HepG2 (cell line): ENCODE measurements around the gene TGM5. TPM values are rescaled to one million over a fixed set of nuclear protein-coding genes. Genes with fewer than 3 reads are reported as not detected.

Experiments used
- ATAC-seq: fragments of 200-7000 bp; cut with Tn5 transposase; 3 replicates; pipeline ENCODE4 v1.9.1; 2020; ENCODE audit warnings: mild to moderate bottlenecking, moderate library complexity
- BruUV-seq: library from RNA; stranded (reverse); fragments of 400-500 nt; replicated peaks from 2 replicates; lab custom pipeline; 2021; lab: Mats Ljungman, UMichigan
- CTCF ChIA-PET: fragments of 300-600 bp; formaldehyde crosslinking; extraction: SDS; loops from one replicate; lab custom pipeline; 2021; ENCODE audit warnings: low total read pairs, inconsistent platforms, low intra/inter-chr PET ratio; lab: Yijun Ruan, JAX
- POLR2A ChIA-PET: fragments of 350-600 bp; sonication (Branson Sonifier 250); formaldehyde crosslinking; loops from one replicate; lab custom pipeline; 2020; ENCODE audit warnings: antibody characterized with exemption, inconsistent platforms; lab: Yijun Ruan, JAX
- DNase-seq: peaks from one replicate; pipeline ENCODE4 v3.0.0-alpha.2; 2015; ENCODE audit warnings: low spot score
- FAIRE-seq: peaks from 3 replicates; lab custom pipeline; 2011; peaks lifted over from hg19 to GRCh38; lab: Jason Lieb, UNC
- H2AFZ ChIP-seq: one replicate; pipeline ENCODE4 v1.6.1; 2011; ENCODE audit warnings: low read length, inconsistent platforms
- H3K27ac ChIP-seq: fragments of 300-600 bp; 3 replicates; pipeline ENCODE4 v1.8.0; 2011; ENCODE audit warnings: mixed run types, mild to moderate bottlenecking, mixed read lengths, low read length, inconsistent platforms; ENCODE audit not compliant: insufficient read depth; ENCODE audit errors: extremely low read length
- H3K27me3 ChIP-seq, 2 experiments: fragments of 200-600 bp in 1 of 2; 2 replicates in 1 of 2; 3 replicates in 1 of 2; pipeline versions ENCODE4 v1.6.0 to v1.8.0; 2011; ENCODE audit warnings: low read length in 2 of 2, mild to moderate bottlenecking in 2 of 2, moderate library complexity in 2 of 2, inconsistent platforms in 1 of 2; ENCODE audit not compliant: insufficient read depth in 2 of 2, control insufficient read depth in 1 of 2
- H3K36me3 ChIP-seq, 2 experiments: fragments of 200-600 bp in 1 of 2; replicated peaks in 1 of 2; 2 replicates in 1 of 2; 3 replicates in 1 of 2; pipeline versions ENCODE4 v1.5.1 to v1.8.0; 2011; ENCODE audit warnings: low read length in 2 of 2, inconsistent platforms in 1 of 2; ENCODE audit not compliant: insufficient read depth in 2 of 2, control insufficient read depth in 1 of 2
- H3K4me1 ChIP-seq: 2 replicates; pipeline ENCODE4 v1.5.1; 2012; ENCODE audit warnings: low read length, inconsistent platforms; ENCODE audit not compliant: insufficient read depth
- H3K4me2 ChIP-seq: 2 replicates; pipeline ENCODE4 v1.6.0; 2011; ENCODE audit warnings: low read depth, low read length, inconsistent platforms
- H3K4me3 ChIP-seq, 3 experiments: fragments of 200-600 bp in 1 of 3; sonication (generic), shearing (Covaris generic) in 1 of 3; replicated peaks in 1 of 3; 2 replicates each; pipeline ENCODE4 v1.5.1; 2011 to 2016; ENCODE audit warnings: low read length in 3 of 3, inconsistent platforms in 2 of 3, low read depth in 2 of 3, mild to moderate bottlenecking in 2 of 3, control low read depth in 1 of 3, mixed read lengths in 1 of 3; ENCODE audit not compliant: insufficient read depth in 1 of 3
- H3K79me2 ChIP-seq: one replicate; pipeline ENCODE4 v1.6.1; 2011; ENCODE audit warnings: low read length, inconsistent platforms; ENCODE audit not compliant: insufficient read depth
- H3K9ac ChIP-seq: 2 replicates; pipeline ENCODE4 v1.6.0; 2011; ENCODE audit warnings: mild to moderate bottlenecking, low read depth, low read length, inconsistent platforms; ENCODE audit not compliant: insufficient read depth
- H3K9me3 ChIP-seq: 2 replicates; pipeline ENCODE4 v1.5.1; 2012; ENCODE audit warnings: mild to moderate bottlenecking, low read length
- H4K20me1 ChIP-seq: 2 replicates; pipeline ENCODE4 v1.6.0; 2011; ENCODE audit warnings: inconsistent platforms, mild to moderate bottlenecking, low read length, moderate library complexity; ENCODE audit not compliant: insufficient read depth
- AKNA ChIP-seq: sonication (generic); formaldehyde crosslinking; IDR thresholded peaks from 2 replicates; pipeline ENCODE4 v1.4.0; 2020; ENCODE audit warnings: missing genetic modification reagents, borderline replicate concordance
- ZNF629 ChIP-seq: sonication (generic); formaldehyde crosslinking; conservative IDR thresholded peaks from 2 replicates; pipeline ENCODE4 v1.5.0; 2020; ENCODE audit warnings: missing genetic modification reagents
- WGBS: methylation state at CpG from one replicate; pipeline ENCODE4 v1.1.6; 2017; ENCODE audit warnings: low lambda C conversion rate; 5-methylcytosine and 5-hydroxymethylcytosine counted together
- in situ Hi-C: cut with HindIII; loops from 2 replicates; pipeline ENCODE4 v1.10.0; 2017; ENCODE audit warnings: low pct_unique_long_range_greater_than_20kb; ENCODE audit not compliant: extremely low pct_ligation_motif_present
- intact Hi-C: fragments of 100-400 bp; cut with micrococcal nuclease; formaldehyde crosslinking; loops from one replicate; pipeline ENCODE4 v1.10.0; 2022; ENCODE audit not compliant: unreplicated experiment
- polyA plus RNA-seq, 8 experiments: library from polyadenylated mRNA; depleted of rRNA in 3 of 8; stranded (reverse) in 7 of 8; unstranded in 1 of 8; fragments of >200 nt; fragmentation: Illumina TruSeq in 4 of 8; extraction: Trizol in 4 of 8; gene quantifications; 2 replicates each; pipeline versions ENCODE4 v1.2.1 to v1.2.3, GENCODE V29; 2011 to 2016; ENCODE audit warnings: low read depth in 4 of 8, missing spikeins in 1 of 8, mixed read lengths in 1 of 8; ENCODE audit not compliant: insufficient read depth in 1 of 8
- total RNA-seq, 5 experiments: library from RNA; depleted of rRNA; stranded (reverse); fragments of >200 nt; fragmentation: Illumina TruSeq; extraction: Trizol; gene quantifications; 2 replicates each; pipeline ENCODE4 v1.2.3, GENCODE V29; 2016; ENCODE audit warnings: low read depth in 1 of 5
- TF ChIP-seq, protein P1 (sequence below): sonication (generic); formaldehyde crosslinking; IDR thresholded peaks from 2 replicates; pipeline ENCODE4 v1.5.0; 2020; ENCODE audit warnings: mild to moderate bottlenecking, missing genetic modification reagents

TGM5 gene
- total and polyA plus RNA-seq, 2 of the 13 experiments (the other 11 are each of a cell fraction or from before 2014, with no cell fraction given), result 0.18 to 0.65 TPM

DNA sequence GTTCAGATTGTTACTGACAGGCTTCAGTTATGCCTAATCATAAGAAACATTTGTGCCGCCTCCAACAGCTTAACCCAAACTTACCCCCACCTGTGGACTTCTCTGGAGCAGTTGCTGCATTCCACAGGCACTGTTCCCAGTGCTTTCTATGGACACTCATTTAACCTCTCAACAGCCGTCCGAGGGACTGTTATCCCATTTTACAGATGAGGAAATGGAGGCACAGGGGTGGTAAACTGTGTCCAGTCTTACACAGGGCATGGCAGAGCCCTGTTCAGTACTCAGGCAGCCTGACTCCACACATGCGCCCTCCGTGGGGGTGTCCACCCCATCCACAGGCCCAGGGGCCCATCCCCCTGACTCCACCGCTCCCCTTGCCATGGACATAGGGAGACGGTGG is 14.3 kb upstream of the TGM5 start:
- H4K20me1 ChIP-seq, result no peaks in the 10 kb centered on the region
- H3K9me3 ChIP-seq, result no peaks in the 10 kb centered on the region
- TF ChIP-seq AKNA (CRISPR knock-in tag) (no peak), ZNF629 (CRISPR knock-in tag) (peak; percentile 56; the same call in 1 of the 2 replicates)
- TF ChIP-seq, protein P1, sequence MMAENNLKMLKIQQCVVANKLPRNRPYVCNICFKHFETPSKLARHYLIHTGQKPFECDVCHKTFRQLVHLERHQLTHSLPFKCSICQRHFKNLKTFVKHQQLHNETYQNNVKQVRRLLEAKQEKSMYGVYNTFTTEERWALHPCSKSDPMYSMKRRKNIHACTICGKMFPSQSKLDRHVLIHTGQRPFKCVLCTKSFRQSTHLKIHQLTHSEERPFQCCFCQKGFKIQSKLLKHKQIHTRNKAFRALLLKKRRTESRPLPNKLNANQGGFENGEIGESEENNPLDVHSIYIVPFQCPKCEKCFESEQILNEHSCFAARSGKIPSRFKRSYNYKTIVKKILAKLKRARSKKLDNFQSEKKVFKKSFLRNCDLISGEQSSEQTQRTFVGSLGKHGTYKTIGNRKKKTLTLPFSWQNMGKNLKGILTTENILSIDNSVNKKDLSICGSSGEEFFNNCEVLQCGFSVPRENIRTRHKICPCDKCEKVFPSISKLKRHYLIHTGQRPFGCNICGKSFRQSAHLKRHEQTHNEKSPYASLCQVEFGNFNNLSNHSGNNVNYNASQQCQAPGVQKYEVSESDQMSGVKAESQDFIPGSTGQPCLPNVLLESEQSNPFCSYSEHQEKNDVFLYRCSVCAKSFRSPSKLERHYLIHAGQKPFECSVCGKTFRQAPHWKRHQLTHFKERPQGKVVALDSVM, result no peak
- TF ChIP-seq, all 625 proteins: peak for 1
- no peak overlapping the region for H3K27ac ChIP-seq
- ATAC-seq, result no peak
- in situ Hi-C loops, result loop anchor here (10.0 kb wide), 1 partner anchor 46 kb away; no protein-coding TSS in a partner anchor
- no peak for FAIRE-seq
- H3K4me1 ChIP-seq, result peaks cover 12% of the 10 kb centered on the region
- H3K4me2 ChIP-seq, result no peak overlapping the region
- peaks cover 4 to 58% of the 10 kb centered on the region in 2 experiments; a peak in 4 of 5 replicates for H3K27me3 ChIP-seq
- H3K4me3 ChIP-seq, result no peak overlapping the region
- intact Hi-C loops, result no loop called here
- no peak overlapping the region for H2AFZ ChIP-seq
- POLR2A ChIA-PET, result no interaction called here
- H3K9ac ChIP-seq, result no peak overlapping the region
- CTCF ChIA-PET, result no interaction called here
- no TSS peak for BruUV-seq
- WGBS, result 18% methylated on average over 7 of the region's 7 CpGs
- no peaks in the 10 kb centered on the region for H3K36me3 ChIP-seq
- no peak for DNase-seq
- H3K79me2 ChIP-seq, result no peaks in the 10 kb centered on the region
